HUES64 (cell line): ENCODE measurements around the gene ZNF626. TPM values are rescaled to one million over a fixed set of nuclear protein-coding genes. Genes with fewer than 3 reads are reported as not detected.
"Not testable (repeated sequence)": the region's sequence is repeated elsewhere in the genome, so short reads cannot be mapped to it uniquely, and the experiment has no call there.

ENCODE experiments used
- H3K27ac ChIP-seq: 2 replicates; pipeline ENCODE4 v1.7.0; 2013; ENCODE audit warnings: low read depth, low read length, inconsistent platforms
- H3K27me3 ChIP-seq: 2 replicates; pipeline ENCODE4 v1.6.1; 2013; ENCODE audit warnings: mild to moderate bottlenecking, low read length; ENCODE audit not compliant: insufficient read depth
- H3K36me3 ChIP-seq: 2 replicates; pipeline ENCODE4 v1.6.1; 2013; ENCODE audit warnings: mild to moderate bottlenecking, low read length; ENCODE audit not compliant: insufficient read depth
- H3K4me1 ChIP-seq: 2 replicates; pipeline ENCODE4 v1.6.1; 2013; ENCODE audit warnings: mild to moderate bottlenecking, low read length, moderate library complexity; ENCODE audit not compliant: insufficient read depth
- H3K4me3 ChIP-seq: 2 replicates; pipeline ENCODE4 v1.5.1; 2013; ENCODE audit warnings: mild to moderate bottlenecking, low read length, moderate library complexity
- H3K9ac ChIP-seq: 2 replicates; pipeline ENCODE4 v1.6.1; 2013; ENCODE audit warnings: mild to moderate bottlenecking, low read depth, low read length
- H3K9me3 ChIP-seq: 2 replicates; pipeline ENCODE4 v1.6.1; 2013; ENCODE audit warnings: low read depth, low read length; ENCODE audit not compliant: insufficient read depth
- WGBS: fragments of 150-250, 120-280 bp; methylation state at CpG from one replicate; pipeline ENCODE4 v1.1.7; 2013; ENCODE audit warnings: missing lambda C conversion rate; 5-methylcytosine and 5-hydroxymethylcytosine counted together
- polyA plus RNA-seq, 2 experiments: library from polyadenylated mRNA; stranded (reverse); fragments of 50-300 nt; gene quantifications; one replicate each; pipeline ENCODE4 v1.2.3, GENCODE V29; 2013

Gene ZNF626
- 8.3 TPM for polyA plus RNA-seq (2013, experiment 1 of 2)
- polyA plus RNA-seq (2013, experiment 2 of 2), result 9.5 TPM

DNA sequence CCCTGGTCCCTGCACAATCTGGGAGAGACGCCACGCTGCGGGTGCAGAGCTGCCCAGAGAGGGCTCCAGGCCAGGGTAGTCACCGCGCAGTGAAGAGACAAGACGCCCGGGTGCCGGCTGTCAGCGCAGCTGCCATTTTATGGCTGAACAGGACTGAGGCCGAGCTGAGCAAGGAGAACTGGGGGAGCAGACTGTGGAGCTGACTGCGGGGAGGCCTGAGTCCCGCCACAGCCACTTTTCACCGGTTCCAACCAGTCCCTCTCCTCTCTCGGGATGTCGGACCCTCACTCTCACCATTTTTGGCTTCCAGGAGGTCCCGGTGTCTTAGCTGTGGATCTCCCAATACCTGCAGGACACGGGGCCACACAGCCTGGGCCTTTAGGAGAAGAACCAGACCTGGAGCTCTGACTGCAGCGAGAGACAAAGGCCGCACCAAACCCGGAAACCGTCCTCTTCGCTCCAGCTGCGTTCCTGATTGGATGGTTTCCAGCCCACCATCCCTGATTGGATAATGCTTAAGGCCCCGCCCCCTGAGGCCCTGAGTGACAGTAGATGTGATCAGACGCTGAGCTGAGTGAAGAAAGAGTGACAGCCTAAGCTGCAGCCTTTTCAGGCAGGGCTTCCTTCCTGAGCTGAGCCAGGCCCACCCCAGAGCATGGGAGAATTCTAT lies at the start of gene ZNF626:
Gene ZNF626, minus strand, starts transcription at position 422 of the 670 bp plus-strand sequence. Its CDS starts 125 bp downstream, at position 297.
- Histone ChIP-seq H3K36me3 (peaks cover 40% of the 10 kb centered on the region), H3K9ac (peak within 1 kb of the TSS; percentile 96), H3K4me1 (peaks cover 23% of the 10 kb centered on the region), H3K4me3 (peak within 1 kb of the TSS; percentile 94), H3K9me3 (no peaks in the 10 kb centered on the region), H3K27ac (peak within 1 kb of the TSS; percentile 87), H3K27me3 (no peaks in the 10 kb centered on the region)
- 3% methylated on average over 25 of the region's 25 CpGs for WGBS

DNA sequence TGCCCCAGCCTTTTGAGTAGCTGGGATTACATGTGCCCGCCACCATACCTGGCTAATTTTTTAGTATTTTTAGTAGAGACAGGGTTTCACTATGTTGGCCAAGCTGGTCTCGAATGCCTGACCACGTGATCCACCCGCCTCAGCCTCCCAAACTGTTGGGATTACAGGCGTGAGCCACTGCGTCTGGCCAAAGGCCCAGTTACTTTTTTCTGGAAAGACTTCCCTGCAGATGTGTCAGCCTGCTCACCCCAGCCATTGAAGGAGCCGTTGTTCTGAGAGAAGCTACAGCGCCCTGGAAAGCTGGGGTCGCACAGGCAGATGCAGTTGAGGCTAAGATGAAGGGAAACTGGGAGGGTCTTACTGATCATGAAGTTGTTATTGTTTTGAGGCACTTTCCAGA lies 7.9 kb upstream of the ZNF626 start:
- H3K9me3 ChIP-seq, result no peaks in the 10 kb centered on the region
- H3K4me1 ChIP-seq, result peaks cover 12% of the 10 kb centered on the region
- H3K4me3 ChIP-seq, result no peak overlapping the region
- no peaks in the 10 kb centered on the region for H3K36me3 ChIP-seq
- H3K27me3 ChIP-seq, result no peaks in the 10 kb centered on the region
- H3K27ac ChIP-seq, result no peak overlapping the region
- no peak overlapping the region for H3K9ac ChIP-seq
- WGBS, result 93% methylated on average over 9 of the region's 9 CpGs

DNA sequence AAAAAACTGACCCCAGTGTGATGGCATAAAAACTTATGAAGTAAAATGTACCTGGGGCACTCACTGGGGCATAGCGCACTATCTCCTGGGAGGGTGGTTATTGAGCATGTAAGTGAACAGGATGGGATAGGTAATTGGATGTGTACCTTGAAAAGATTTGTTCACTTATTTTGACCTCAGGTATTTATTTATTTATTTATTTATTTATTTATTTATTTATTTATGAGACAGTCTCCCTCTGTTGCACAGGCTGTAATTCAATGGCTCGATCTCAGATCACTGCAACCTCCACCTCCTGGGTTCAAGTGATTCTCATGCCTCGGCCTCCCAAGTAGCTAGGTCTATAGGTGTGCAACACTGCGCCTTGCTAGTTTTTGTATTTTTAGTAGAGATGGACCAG lies 5.9 kb upstream of the ZNF626 start:
- no peak overlapping the region for H3K27ac ChIP-seq
- no peaks in the 10 kb centered on the region for H3K27me3 ChIP-seq
- no peaks in the 10 kb centered on the region for H3K36me3 ChIP-seq
- no peaks in the 10 kb centered on the region for H3K9me3 ChIP-seq
- H3K9ac ChIP-seq, result no peak overlapping the region
- H3K4me3 ChIP-seq, result no peak overlapping the region
- WGBS, result 96% methylated on average over 4 of the region's 4 CpGs
- peaks cover 12% of the 10 kb centered on the region for H3K4me1 ChIP-seq

DNA sequence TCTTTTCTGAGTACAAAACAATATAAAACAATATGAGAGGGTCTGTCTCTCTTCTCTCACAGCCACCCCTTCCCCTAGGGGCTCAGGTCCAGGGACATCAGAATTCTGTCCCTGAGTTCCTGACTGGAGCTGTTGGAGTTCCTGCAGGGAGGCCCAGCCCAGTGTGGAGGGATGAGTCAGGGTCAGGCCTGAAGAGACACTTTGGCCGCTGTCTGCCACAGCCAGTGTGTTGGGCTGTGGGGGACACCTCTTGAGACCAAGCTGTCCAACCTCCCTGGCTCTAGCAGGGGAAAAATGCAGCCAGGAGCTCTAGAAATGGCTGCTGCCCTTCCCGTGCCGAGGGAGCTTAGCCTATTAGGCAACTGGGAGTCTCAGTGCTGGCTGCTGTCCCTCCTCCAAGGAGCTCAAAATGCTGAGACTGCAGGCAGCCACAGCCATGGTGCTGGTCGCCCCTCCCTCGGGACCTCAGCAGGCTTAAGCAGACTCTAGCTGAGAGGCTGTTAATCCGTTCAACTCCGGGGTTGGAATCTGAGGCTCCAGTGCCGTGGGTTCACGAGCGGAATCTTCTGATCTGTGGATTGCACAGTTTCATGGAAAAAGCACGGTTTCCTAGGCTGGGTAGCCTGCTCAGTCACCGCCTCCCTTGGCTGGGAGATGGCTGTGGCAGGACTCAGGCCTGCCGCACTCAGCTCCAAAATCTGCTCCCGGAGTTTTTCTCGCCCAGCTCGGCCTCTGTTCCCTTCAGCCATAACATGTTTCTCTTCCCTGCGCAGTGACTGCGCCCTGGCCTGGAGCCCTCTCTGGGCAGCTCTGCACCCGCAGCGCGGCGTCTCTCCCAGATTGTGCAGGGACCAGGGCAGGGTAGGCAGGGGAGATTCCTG lies 3.8 kb upstream of the ZNF626 start:
- peak overlapping the region; percentile 49 for H3K9ac ChIP-seq
- 0 out of 2 replicates have a peak, but pooled peaks cover under 1% of the 10 kb centered on the region for H3K36me3 ChIP-seq
- no peaks in the 10 kb centered on the region for H3K9me3 ChIP-seq

DNA sequence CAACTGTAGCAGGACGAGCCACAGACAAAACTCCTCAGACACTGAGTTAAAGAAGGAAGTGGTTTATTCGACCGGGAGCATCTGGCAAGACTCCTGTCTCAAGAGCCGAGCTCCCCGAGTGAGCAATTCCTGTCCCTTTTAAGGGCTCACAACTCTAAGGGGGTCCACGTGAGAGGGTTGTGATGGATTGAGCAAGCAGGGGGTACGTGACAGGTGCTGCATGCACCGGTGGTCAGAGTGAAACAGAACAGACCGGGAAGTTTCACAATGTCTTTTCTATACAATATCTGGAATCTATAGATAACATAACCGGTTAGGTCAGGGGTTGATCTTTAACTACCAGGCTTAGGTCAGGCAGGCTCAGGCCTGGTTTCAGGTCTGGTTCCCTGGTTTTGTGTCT lies 3.1 kb upstream of the ZNF626 start:
- H3K27ac ChIP-seq, H3K27me3 ChIP-seq, H3K4me3 ChIP-seq, H3K9me3 ChIP-seq, H3K9ac ChIP-seq, H3K36me3 ChIP-seq: not testable (repeated sequence)
- H3K4me1 ChIP-seq, result peaks cover 21% of the 10 kb centered on the region
- WGBS, result 87% methylated on average over 10 of the region's 10 CpGs

More for the DNA sequence above, 3.8 kb upstream of the ZNF626 start:
- Histone ChIP-seq H3K27ac (peak overlapping the region; percentile 44; the same call in 1 of the 2 replicates), H3K4me1 (peaks cover 14% of the 10 kb centered on the region), H3K27me3 (no peaks in the 10 kb centered on the region), H3K4me3 (no peak overlapping the region; the same call in 1 of the 2 replicates)
- WGBS, result 80% methylated on average over 22 of the region's 22 CpGs

DNA sequence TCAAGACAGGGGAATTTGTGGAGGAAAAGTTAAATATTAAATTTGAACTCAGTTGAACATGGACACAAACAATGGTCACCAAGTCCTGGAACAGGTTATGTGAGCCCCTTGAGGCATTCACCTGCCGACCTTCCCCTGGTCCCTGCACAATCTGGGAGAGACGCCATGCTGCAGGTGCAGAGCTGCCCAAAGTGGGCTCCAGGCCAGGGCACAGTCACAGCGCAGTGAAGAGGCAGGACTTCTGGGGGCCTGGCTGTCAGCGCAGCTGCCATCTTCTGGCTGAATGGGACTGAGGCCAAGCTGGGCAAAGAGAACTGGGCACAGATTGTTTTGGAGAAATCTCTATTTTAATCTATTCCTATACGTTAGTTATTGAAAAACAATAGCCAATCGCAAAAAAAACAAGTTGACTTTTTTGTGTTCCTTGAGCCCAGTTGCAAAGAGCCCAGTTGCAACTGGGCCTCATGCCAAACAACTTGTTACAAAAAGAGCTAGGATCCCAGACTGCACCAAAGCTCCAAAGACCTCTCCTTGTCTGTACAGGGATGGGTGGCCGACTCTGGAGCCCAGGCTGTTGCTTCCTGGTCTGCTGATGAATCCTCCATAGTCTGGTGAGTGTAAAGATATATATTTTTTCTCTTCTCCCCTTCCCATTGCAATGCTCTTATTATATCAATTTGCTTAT lies 1.2 kb upstream of the ZNF626 start:
- Histone ChIP-seq H3K9me3 (no peaks in the 10 kb centered on the region), H3K27me3 (no peaks in the 10 kb centered on the region), H3K4me3 (no peak overlapping the region), H3K27ac (no peak overlapping the region), H3K4me1 (peaks cover 23% of the 10 kb centered on the region), H3K36me3 (peaks cover 27% of the 10 kb centered on the region), H3K9ac (no peak overlapping the region)
- WGBS, result 97% methylated on average over 7 of the region's 7 CpGs

DNA sequence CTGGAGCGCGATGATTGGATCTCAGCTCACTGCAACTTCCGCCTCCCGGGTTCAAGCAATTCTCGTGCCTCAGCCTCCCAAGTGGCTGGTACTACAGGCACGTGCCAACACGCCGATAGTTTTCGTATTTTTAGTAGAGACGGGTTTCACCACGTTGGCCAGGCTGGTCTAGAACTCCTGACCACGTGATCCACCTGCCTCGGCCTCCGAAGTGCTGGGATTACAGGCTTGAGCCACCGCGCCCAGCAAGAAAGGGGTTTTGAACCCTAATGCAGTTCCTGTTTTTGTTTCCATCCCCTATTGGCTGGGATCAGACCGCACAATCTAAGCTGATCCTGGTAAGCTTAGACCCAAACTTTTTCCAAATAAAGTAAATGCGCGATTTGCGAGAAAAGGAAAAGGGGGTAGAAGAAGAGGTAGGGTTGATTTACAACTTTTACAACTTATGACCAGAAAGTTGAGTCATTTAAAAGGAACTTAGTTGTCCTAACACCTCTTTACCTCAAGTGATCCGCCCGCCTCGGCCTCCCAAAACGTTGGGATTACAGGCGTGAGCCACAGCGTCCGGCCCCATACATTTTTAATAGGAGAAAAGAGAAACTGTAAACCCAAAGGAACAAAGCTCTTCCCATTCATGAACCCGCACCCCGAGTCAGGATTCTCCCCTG lies 764 bp downstream of the ZNF626 start:
- no peaks in the 10 kb centered on the region for H3K9me3 ChIP-seq
- no peaks in the 10 kb centered on the region for H3K27me3 ChIP-seq
- H3K9ac ChIP-seq, result peak overlapping the region; percentile 96
- H3K4me1 ChIP-seq, result peaks cover 22% of the 10 kb centered on the region
- peaks cover 44% of the 10 kb centered on the region for H3K36me3 ChIP-seq
- 27% methylated on average over 26 of the region's 29 CpGs for WGBS
- H3K4me3 ChIP-seq, result peak overlapping the region; percentile 94
- no peak overlapping the region; the same call in none of the 2 replicates for H3K27ac ChIP-seq

DNA sequence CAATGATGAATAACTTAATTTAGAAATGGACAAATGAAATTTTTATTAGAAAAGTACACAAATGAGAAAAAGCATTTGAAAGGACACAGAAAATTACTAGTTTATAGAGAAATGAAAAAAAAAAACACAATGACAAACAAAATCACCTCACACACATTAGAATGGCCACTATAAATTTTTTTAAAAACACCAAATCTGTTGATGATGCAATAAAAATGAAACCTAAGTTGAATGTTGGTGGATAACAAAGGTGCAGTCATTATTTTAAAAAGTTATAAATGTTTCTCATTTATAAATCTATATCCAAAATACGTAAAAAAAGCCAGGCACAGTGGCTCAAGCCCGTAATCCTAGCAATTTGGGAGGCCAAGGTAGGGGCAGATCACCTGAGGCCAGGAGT lies 20.8 kb downstream of the ZNF626 start:
- Histone ChIP-seq H3K36me3 (peaks cover 97% of the 10 kb centered on the region), H3K4me3 (no peak overlapping the region), H3K4me1 (no peaks in the 10 kb centered on the region), H3K27me3 (no peaks in the 10 kb centered on the region), H3K9ac (no peak overlapping the region), H3K27ac (no peak overlapping the region), H3K9me3 (peaks cover 74% of the 10 kb centered on the region)
- 97% methylated on average over 2 of the region's 2 CpGs for WGBS

DNA sequence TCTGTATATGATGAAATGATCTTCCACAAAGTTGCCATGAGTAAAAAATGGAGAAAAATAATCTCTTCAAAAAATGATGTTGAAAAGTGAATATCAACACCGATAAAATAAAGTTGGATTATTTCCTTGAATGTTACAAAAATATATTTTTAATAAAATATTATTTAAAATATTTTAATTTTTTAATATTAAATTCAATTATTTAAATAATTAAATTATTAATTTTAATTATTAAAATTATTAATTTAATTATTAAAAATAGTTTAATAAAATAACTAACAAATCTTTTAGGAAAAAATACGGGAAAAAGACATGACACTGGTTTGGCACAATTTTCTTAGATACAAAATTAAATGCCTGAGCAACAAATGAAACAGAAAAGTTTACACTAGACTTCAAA lies 21.3 kb downstream of the ZNF626 start:
- Histone ChIP-seq H3K4me1 (no peaks in the 10 kb centered on the region), H3K9ac (no peak overlapping the region), H3K4me3 (no peak overlapping the region; the same call in 1 of the 2 replicates), H3K9me3 (peaks cover 80% of the 10 kb centered on the region), H3K36me3 (peaks cover 97% of the 10 kb centered on the region), H3K27me3 (no peaks in the 10 kb centered on the region), H3K27ac (no peak overlapping the region)
- WGBS, result 94% methylated on average over 1 of the region's 2 CpGs

DNA sequence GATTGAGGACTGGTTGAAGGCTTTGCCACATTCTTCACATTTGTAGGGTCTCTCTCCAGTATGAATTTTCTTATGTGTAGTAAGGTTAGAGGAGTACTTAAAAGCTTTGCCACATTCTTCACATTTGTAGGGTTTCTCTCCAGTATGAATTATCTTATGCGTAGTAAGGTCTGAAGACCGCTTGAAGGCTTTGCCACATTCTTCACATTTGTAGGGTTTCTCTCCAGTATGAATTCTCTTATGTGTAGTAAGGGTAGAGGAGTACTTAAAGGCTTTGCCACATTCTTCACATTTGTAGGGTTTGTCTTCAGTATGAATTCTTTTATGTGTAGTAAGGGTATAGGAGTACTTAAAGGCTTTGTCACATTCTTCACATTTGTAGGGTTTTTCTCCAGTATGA lies 36.8 kb downstream of the ZNF626 start:
- Histone ChIP-seq H3K9me3 (peaks cover 71% of the 10 kb centered on the region), H3K36me3 (peaks cover 32% of the 10 kb centered on the region)
- 95% methylated on average over 2 of the region's 2 CpGs for WGBS
- not testable (repeated sequence) for H3K27me3 ChIP-seq, H3K4me3 ChIP-seq, H3K9ac ChIP-seq, H3K4me1 ChIP-seq, H3K27ac ChIP-seq
